Measurements from ENCODE around the gene ZNF775.

The ZNF775 gene
- 5.2 to 8.2 reads per million in 2 donors for total RNA-seq

DNA sequence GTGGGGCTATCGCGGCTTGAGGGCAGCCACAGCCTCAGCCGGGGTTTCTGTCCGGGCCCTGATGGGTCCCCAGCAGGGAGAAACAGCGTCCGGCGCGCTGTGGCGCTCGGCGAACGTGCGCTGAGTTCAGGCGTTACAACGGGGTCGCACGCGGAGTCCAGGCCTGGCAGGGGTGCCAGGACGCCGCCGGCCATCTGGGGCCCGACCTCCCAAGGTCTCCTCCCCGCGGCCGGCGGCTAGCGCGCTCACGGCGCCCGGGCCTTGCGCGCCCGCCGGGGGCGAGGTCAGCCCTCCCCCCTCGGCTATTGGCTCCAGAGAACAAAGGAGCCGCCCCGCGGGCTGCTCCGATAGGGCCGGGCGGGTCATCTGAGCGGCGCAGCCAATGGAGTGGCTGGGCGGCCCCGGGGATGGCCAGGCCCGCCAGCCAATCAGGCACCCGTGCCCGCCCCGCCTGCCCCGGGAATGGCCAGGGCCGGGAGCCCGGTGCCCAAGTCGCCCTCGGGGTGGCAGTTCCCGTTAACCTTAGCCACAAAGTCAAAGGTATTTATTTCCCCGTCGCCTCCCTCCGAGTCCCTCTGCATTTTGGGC is at the start of gene ZNF775:
TSS of gene ZNF775 (plus strand) at position 478 of the 588 bp plus-strand sequence. CDS start 9,141 bp downstream, outside the sequence.
- DNase-seq, result peak; percentile 95

GRCh38 chr7:150329331-150330120 is 49.6 kb upstream of the ZNF775 start:
- no peak for DNase-seq

DNA sequence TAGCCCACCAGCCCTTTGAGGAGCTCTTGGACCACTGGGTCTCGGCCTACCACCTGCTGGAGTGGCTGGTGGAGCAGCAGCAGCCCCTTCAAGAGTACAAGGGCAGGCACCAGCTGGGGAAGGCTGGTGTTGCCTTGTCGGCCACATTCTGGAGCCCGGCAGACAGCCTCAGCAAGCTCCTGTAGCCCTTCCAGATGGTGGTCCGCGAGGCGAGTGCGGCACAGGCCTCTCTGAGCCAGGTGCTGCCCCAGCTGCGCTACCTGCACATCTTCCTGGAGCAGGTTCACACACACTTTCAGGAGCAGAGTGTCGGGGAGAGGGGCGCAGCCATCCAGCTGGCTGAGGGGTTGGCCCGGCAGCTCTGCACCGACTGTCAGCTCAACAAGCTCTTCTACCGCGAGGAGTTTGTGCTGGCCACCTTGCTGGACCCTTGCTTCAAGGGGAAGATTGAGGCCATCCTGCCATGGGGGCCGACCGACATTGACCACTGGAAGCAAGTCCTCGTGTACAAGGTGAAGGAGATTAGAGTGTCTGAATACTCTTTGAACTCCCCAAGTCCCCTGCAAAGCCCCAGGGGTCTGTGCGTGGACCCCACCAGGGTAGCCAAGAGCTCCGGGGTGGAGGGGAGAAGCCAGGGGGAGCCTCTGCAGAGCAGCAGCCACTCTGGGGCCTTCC is 48.8 kb upstream of the ZNF775 start:
- DNase-seq, result no peak

GRCh38 chr7:150332852-150333635 is 46.1 kb upstream of the ZNF775 start:
- no peak for DNase-seq

DNA sequence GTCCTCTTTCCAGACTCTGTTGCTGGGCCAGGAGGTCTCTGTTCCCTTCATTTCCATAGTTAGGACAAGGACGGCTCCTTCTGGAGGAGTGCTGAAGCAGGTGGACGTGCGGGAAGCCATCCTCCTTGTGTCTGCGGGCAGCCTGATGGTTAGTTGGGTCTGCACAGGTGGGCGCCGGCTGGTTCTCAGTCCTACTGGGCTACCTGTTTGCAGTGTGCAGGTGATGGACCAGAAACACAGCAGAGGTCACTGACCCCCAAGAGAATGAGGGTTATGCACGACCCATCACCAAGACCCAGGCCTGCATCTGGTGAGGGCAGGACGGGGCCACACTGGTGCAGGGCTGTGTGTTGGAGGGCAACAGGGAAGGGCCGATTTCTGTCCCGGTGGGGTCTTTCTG is 45.5 kb upstream of the ZNF775 start:
- DNase-seq, result no peak

- no peak for DNase-seq
Observed at GRCh38 chr7:150334108-150334507, 45.0 kb upstream of the ZNF775 start.

DNA sequence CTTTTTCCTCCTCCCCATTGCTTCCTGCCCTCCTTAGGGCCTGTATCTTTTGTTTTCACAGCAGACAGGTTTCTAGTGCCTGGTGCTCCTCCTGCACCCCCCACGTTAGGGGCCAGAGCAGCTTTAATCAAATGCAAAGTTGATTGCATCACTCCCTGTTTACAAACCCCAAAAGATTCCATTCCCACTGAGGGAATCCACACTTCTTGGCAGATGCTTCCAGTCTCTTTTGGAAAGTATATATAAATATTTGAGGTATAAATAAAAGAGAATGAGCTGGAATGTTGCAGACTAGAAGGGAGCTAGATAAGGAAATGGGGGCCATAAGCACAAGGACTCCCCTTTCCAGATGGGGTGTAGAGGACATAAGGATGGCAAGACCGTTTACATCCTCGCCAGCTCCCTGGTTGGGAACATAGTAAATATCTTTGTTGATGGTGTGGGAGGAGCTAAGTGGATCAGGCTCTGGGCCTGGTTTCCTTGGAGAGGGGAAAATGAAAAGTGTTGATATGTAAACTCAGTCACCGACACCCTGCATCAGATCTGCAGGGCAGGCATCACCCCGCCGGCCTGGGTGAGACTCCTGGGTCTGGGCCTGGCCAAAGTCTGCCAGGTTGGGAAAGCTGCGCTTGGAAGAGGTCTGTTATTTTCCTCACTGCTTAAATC is 43.9 kb upstream of the ZNF775 start:
- no peak for DNase-seq

DNA sequence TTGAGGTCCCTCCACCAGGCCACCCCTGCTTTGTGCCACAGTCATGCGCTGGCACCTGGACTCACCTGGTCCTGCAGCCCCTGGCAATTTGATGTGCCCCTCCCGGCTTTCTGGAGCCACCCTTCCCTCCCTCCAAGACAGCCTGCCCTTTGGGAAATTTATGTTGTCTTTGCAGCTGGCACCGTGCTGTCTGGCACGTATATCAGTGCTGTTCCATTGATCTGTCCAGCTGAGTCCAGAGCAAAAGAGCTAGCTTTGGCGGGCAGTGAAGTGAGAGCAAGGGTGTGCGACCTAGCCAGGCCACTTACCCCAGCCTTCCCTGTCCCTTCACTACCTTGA is 43.4 kb upstream of the ZNF775 start:
- DNase-seq, result no peak

GRCh38 chr7:150336746-150337145 is 42.4 kb upstream of the ZNF775 start:
- no peak for DNase-seq

DNA sequence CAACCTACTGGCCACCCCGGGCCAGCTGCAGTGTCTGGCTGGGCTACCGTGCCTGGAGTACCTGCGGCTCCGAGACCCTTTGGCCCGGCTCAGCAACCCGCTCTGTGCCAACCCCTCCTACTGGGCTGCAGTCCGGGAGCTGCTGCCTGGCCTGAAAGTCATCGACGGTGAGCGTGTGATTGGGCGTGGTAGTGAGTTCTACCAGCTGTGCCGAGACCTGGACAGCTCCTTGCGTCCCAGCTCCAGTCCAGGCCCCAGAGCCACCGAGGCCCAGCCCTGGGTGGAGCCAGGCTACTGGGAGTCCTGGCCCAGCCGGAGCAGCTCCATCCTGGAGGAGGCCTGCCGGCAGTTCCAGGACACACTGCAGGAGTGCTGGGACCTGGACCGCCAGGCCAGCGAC is 42.0 kb upstream of the ZNF775 start:
- DNase-seq, result no peak

GRCh38 chr7:150337659-150338081 is 41.5 kb upstream of the ZNF775 start:
- DNase-seq, result no peak

DNA sequence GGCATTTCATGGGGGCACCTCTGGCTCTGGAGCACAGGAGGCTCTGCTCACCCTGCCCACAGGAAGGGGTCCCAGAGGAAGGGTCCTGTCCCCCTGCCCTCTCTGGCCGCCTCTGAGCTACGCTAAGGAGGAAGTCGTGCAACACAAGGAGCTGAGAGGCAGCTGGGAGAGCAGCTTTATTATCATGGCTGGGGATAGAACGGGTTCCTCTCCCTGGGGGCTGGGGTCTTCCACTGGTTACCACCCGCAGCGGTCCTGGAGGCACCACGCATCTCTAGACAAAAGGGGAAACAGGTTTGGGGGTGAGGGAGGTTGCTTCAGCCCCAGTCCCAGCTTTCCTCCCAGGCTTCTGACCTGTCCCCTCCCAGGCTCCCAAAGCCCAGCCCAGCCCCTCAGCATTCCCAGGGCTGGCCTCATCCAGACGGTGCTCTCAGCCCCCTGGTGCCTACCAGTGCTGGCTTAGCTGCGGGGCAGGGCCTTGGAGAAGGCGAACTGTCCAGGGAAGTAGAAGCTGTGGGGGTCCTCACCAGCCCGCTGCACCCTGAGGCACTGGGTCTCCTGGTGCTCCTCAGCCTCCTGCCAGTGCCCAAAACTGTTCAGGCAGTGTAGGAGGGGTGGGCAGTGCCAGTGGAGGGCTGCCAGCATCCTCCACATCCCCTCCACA is 40.8 kb upstream of the ZNF775 start:
- no peak for DNase-seq

GRCh38 chr7:150339409-150339809 is 39.7 kb upstream of the ZNF775 start:
- DNase-seq, result no peak

DNA sequence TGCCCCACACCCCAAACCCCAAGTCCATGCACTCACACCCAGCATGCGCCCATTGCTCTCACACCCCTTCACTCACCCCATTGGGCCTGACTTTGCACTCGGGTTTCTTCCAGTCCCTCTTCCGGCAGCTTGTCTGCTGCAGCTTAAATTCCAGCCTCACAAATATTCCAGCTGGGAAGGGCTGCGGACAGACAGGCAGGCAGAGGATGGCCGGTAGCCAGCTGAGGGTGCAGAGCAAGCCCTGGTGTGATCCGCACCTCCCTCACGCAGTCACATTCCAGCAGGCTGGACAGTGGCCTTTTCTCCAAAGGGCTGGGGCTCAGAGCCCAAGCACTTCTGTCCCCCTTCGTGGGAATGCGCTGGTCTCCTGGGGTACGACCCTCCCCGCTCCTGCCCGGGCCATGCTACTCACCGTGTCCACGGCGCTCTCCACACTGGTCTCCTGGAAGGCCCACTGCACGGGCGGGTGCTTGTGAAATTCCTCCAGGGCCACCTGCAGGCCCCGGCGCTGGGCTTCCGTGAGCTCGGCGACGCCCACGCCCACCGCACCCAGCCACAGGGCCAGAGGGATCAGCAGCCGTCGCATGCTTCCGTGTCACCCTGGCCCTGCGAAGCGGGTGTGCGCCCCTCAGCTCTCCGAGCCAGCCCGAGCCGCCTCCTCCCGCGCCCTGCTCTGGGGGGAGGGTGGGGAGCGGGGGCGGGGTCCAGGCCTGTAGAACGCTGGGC is 38.9 kb upstream of the ZNF775 start:
- no peak for DNase-seq

- no peak for DNase-seq
Observed at GRCh38 chr7:150340875-150341262, 38.3 kb upstream of the ZNF775 start.

DNA sequence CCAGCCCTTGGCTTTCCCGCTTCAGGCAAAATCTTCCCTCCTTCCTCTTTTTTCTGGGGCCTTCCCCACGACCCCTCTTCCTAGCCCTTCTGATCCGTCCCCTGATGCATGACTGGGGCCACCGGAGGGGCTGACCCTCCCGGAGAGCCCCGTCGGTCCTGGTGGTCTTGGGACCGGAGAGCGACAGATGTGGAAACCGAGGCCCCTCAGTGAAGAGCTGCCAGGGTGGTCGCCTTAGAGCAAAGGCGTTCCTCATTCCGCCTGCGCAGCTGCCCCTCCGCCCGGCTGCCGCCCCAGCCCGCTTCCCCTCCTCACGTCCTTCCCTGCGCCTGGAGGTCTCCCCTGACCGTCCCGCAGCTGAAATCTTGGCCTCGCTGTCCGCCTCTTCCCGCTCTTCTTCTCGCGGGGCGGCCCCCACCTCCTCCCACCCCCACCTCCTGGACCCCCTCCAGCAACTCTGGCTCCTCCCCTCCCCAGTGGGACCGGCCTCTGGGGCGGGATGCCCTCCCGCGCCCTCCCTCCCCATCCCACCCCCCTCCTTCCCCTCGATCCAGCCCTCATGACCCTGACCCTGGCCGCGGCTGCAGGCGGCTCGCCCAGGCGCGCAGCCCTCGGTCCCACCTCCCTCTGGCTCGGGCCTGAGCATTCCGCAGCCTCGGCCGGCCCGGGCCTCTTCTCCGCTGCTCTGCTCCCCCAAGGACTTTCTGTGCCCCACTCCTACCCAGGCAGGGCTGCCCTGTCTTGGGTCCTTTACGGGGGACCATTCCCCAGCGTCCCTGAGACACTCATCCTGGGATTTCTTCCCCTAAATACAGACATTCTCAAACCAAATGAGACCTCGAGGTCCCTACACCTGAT is 37.6 kb upstream of the ZNF775 start, which contains the start of gene RARRES2:
TSS of gene RARRES2 (minus strand) at position 367 of the 858 bp plus-strand sequence. CDS start 1,020 bp downstream, outside the sequence.
- no peak for DNase-seq

DNA sequence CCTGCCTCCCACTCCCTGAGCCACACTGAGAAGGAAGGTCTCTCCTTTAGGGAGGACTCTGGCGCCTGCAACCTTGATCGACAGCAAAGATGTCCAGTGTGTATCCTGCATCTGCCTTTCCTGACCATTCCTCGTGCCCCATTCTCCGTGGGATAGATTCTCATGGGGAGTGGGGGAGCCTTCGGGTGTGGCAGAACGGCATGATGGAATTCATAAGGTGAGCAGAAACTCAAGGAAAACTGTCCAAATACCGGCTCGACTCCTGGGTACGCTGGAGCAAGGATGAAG is 37.1 kb upstream of the ZNF775 start:
- DNase-seq, result no peak

- no peak for DNase-seq
Observed at GRCh38 chr7:150343225-150343624, 35.9 kb upstream of the ZNF775 start.

- DNase-seq, result no peak
Observed at GRCh38 chr7:150344299-150344698, 34.8 kb upstream of the ZNF775 start.

GRCh38 chr7:150345012-150345411 is 34.1 kb upstream of the ZNF775 start:
- no peak for DNase-seq

All from activated gamma-delta T cell (primary cell).